IMR-90 (cell line): ENCODE measurements around the gene CXCR3. TPM values are rescaled to one million over a fixed set of nuclear protein-coding genes. Genes with fewer than 3 reads are reported as not detected.

Experiments
- ATAC-seq: fragments of 200-7000 bp; cut with Tn5 transposase; 2 replicates; pipeline ENCODE4 v1.9.1; 2020; ENCODE audit warnings: low read depth, mild to moderate bottlenecking, moderate library complexity
- BruUV-seq: library from RNA; stranded (reverse); fragments of 400-500 nt; replicated peaks from 2 replicates; lab custom pipeline; 2021; lab: Mats Ljungman, UMichigan
- CTCF ChIA-PET: fragments of 300-600 bp; formaldehyde crosslinking; extraction: SDS; loops from one replicate; lab custom pipeline; 2021; ENCODE audit warnings: antibody characterized with exemption; lab: Yijun Ruan, JAX
- POLR2A ChIA-PET: fragments of 300-600 bp; sonication (Branson Sonifier 250); formaldehyde crosslinking; loops from one replicate; lab custom pipeline; 2022; ENCODE audit warnings: antibody characterized with exemption; ENCODE audit not compliant: unreplicated experiment; lab: Charles Lee
- DNase-seq: peaks from one replicate; pipeline ENCODE4 v3.0.0; 2013
- H2AFZ ChIP-seq: replicated peaks from 2 replicates; pipeline ENCODE3; 2013; ENCODE audit warnings: low read length, mild to moderate bottlenecking; ENCODE audit not compliant: poor library complexity
- H2AK5ac ChIP-seq: 2 replicates; pipeline ENCODE4 v1.6.1; 2013; ENCODE audit warnings: low read depth, low read length, inconsistent platforms
- H2AK9ac ChIP-seq: replicated peaks from 2 replicates; pipeline ENCODE3; 2013; ENCODE audit warnings: mild to moderate bottlenecking, low read depth, low read length, moderate library complexity; ENCODE audit not compliant: poor library complexity
- H2BK120ac ChIP-seq: 2 replicates; pipeline ENCODE4 v1.6.1; 2013; ENCODE audit warnings: low read depth, low read length, inconsistent platforms
- H2BK15ac ChIP-seq: 3 replicates; pipeline ENCODE4 v1.6.1; 2013; ENCODE audit warnings: low read depth, low read length, inconsistent platforms
- H2BK20ac ChIP-seq: 2 replicates; pipeline ENCODE4 v1.6.1; 2013; ENCODE audit warnings: low read depth, mild to moderate bottlenecking, inconsistent platforms, low read length, moderate library complexity
- H2BK5ac ChIP-seq: 2 replicates; pipeline ENCODE4 v1.6.1; 2013; ENCODE audit warnings: mild to moderate bottlenecking, low read depth, low read length, inconsistent platforms; ENCODE audit not compliant: poor library complexity, severe bottlenecking
- H3K14ac ChIP-seq: replicated peaks from 2 replicates; pipeline ENCODE4 v1.6.1; 2013; ENCODE audit warnings: low read depth, low read length, inconsistent platforms
- H3K18ac ChIP-seq: 2 replicates; pipeline ENCODE4 v1.6.1; 2013; ENCODE audit warnings: low read depth, low read length, control low read depth
- H3K23ac ChIP-seq: 2 replicates; pipeline ENCODE4 v1.6.1; 2013; ENCODE audit warnings: low read depth, low read length, inconsistent platforms
- H3K27ac ChIP-seq: 2 replicates; pipeline ENCODE4 v1.5.1; 2013; ENCODE audit warnings: mild to moderate bottlenecking, control low read depth, low read length; ENCODE audit not compliant: insufficient read depth
- H3K27me3 ChIP-seq: 2 replicates; pipeline ENCODE4 v1.6.1; 2013; ENCODE audit warnings: low read length; ENCODE audit not compliant: control insufficient read depth, insufficient read depth
- H3K36me3 ChIP-seq: 2 replicates; pipeline ENCODE4 v1.6.1; 2013; ENCODE audit warnings: low read length, mixed read lengths; ENCODE audit not compliant: control insufficient read depth, insufficient read depth
- H3K4ac ChIP-seq: 2 replicates; pipeline ENCODE4 v1.6.1; 2013; ENCODE audit warnings: low read depth, low read length, inconsistent platforms
- H3K4me1 ChIP-seq: 2 replicates; pipeline ENCODE4 v1.6.1; 2013; ENCODE audit warnings: low read length, mixed read lengths; ENCODE audit not compliant: control insufficient read depth, insufficient read depth
- H3K4me2 ChIP-seq: 2 replicates; pipeline ENCODE4 v1.6.1; 2013; ENCODE audit warnings: low read depth, mild to moderate bottlenecking, control low read depth, low read length, moderate library complexity
- H3K4me3 ChIP-seq: 2 replicates; pipeline ENCODE4 v1.5.1; 2013; ENCODE audit warnings: low read depth, mild to moderate bottlenecking, control low read depth, low read length, moderate library complexity; ENCODE audit not compliant: insufficient read depth
- H3K56ac ChIP-seq: 2 replicates; pipeline ENCODE4 v1.6.1; 2013; ENCODE audit warnings: low read length, inconsistent platforms; ENCODE audit not compliant: insufficient read depth; ENCODE audit errors: extremely low read depth
- H3K79me1 ChIP-seq, 2 experiments: 2 replicates each; pipeline ENCODE4 v1.6.1; 2013; ENCODE audit warnings: low read length in 2 of 2, inconsistent platforms in 1 of 2, low read depth in 1 of 2
- H3K9ac ChIP-seq: 2 replicates; pipeline ENCODE4 v1.6.1; 2013; ENCODE audit warnings: low read depth, low read length, control low read depth
- H3K9me1 ChIP-seq: 2 replicates; pipeline ENCODE4 v1.6.1; 2013; ENCODE audit warnings: low read length, inconsistent platforms; ENCODE audit not compliant: insufficient read depth
- H3K9me3 ChIP-seq: 2 replicates; pipeline ENCODE4 v1.6.1; 2013; ENCODE audit warnings: low read length; ENCODE audit not compliant: control insufficient read depth, insufficient read depth
- H4K20me1 ChIP-seq: 2 replicates; pipeline ENCODE4 v1.6.1; 2013; ENCODE audit warnings: low read length, inconsistent platforms; ENCODE audit not compliant: insufficient read depth
- H4K5ac ChIP-seq: 2 replicates; pipeline ENCODE4 v1.6.1; 2013; ENCODE audit warnings: mild to moderate bottlenecking, low read depth, low read length, control low read depth
- H4K8ac ChIP-seq, 2 experiments: 2 replicates each; pipeline ENCODE4 v1.6.1; 2013; ENCODE audit warnings: low read depth in 2 of 2, low read length in 2 of 2, control low read depth in 1 of 2, inconsistent platforms in 1 of 2
- H4K91ac ChIP-seq: 2 replicates; pipeline ENCODE4 v1.6.1; 2013; ENCODE audit warnings: low read depth, low read length, inconsistent platforms; ENCODE audit not compliant: insufficient read depth
- CHD1 ChIP-seq: IDR thresholded peaks from 2 replicates; pipeline ENCODE4 v1.6.1; 2012; ENCODE audit warnings: low read depth, low read length, improper control_type of control experiment
- MAFK ChIP-seq: IDR thresholded peaks from 2 replicates; pipeline ENCODE4 v1.6.1; 2012; ENCODE audit warnings: low read depth, low read length, improper control_type of control experiment
- WGBS, 2 experiments: methylation state at CpG; one replicate each; pipeline versions ENCODE4 v1.1.5 to v1.1.7; 2013; ENCODE audit warnings: missing lambda C conversion rate in 2 of 2; ENCODE audit not compliant: insufficient read length in 1 of 2; ENCODE audit errors: extremely low coverage in 2 of 2; 5-methylcytosine and 5-hydroxymethylcytosine counted together
- dilution Hi-C: fragments of 300-500 bp; cut with HindIII; formaldehyde crosslinking; loops from one replicate; pipeline ENCODE4 v1.14.3; 2018; ENCODE audit warnings: low sequenced_read_pairs; ENCODE audit not compliant: unreplicated experiment
- in situ Hi-C: fragments of 300-500 bp; cut with MboI; formaldehyde crosslinking; loops from 3 replicates; pipeline ENCODE4 v1.14.3; 2019; ENCODE audit warnings: low sequenced_read_pairs, inconsistent platforms, mixed read lengths
- intact Hi-C: fragments of 100-400 bp; cut with micrococcal nuclease; formaldehyde crosslinking; loops from 2 replicates; pipeline ENCODE4 v1.10.0; 2022
- polyA plus RNA-seq, 3 experiments: library from polyadenylated mRNA; depleted of rRNA; stranded (reverse); fragments of >200 nt; gene quantifications; 2 replicates each; pipeline ENCODE4 v1.2.3, GENCODE V29; 2012; ENCODE audit warnings: low replicate concordance in 1 of 3
- total RNA-seq: library from RNA; depleted of rRNA; stranded (reverse); fragments of >200 nt; gene quantifications from 2 replicates; pipeline ENCODE4 v1.2.3, GENCODE V29; 2012

The CXCR3 gene
- total and polyA plus RNA-seq, 2 of the 4 experiments (the other 2 are of a cell fraction), result not detected

- no peak overlapping the region for H3K4ac ChIP-seq
- H3K27ac ChIP-seq, result no peak overlapping the region
- no peak overlapping the region for H3K56ac ChIP-seq
- no peaks in the 10 kb centered on the region for H3K4me1 ChIP-seq
- intact Hi-C loops (no loop called here), in situ Hi-C loops (no loop called here), dilution Hi-C loops (no loop called here)
- no peak for DNase-seq
- H2BK15ac ChIP-seq, result no peak overlapping the region
- CTCF ChIA-PET, result interaction anchor here (1.0 kb wide), 1 partner anchor 32 kb away, joined by 3 read pairs; no protein-coding TSS in a partner anchor
- no peak for ATAC-seq
- no peaks in the 10 kb centered on the region; the same call in 1 of the 2 replicates for H3K27me3 ChIP-seq
- no peak overlapping the region for H2AK9ac ChIP-seq
- H4K91ac ChIP-seq, result no peak overlapping the region
- no CpG with 5 or more reads among the region's 5 CpGs for WGBS, 2 experiments
- no peak overlapping the region for H3K14ac ChIP-seq
- no TSS peak for BruUV-seq
- H3K9me3 ChIP-seq, result no peaks in the 10 kb centered on the region
- H3K9me1 ChIP-seq, result no peaks in the 10 kb centered on the region
- H3K4me3 ChIP-seq, result no peak overlapping the region
- no peak overlapping the region for H4K5ac ChIP-seq
- TF ChIP-seq CHD1, result no peak
- TF ChIP-seq MAFK, result no peak
- no peak overlapping the region for H3K18ac ChIP-seq
- no peak overlapping the region for H2BK20ac ChIP-seq
- H3K23ac ChIP-seq, result no peak overlapping the region
- H3K9ac ChIP-seq, result no peak overlapping the region
- H3K79me1 ChIP-seq, result peaks cover 0 to 2% of the 10 kb centered on the region in 2 experiments; a peak in 2 of 4 replicates
- H3K36me3 ChIP-seq, result peaks cover 4% of the 10 kb centered on the region; the same call in 1 of the 2 replicates
- H3K4me2 ChIP-seq, result no peak overlapping the region
- H4K8ac ChIP-seq, result no peak overlapping the region
- no peak overlapping the region for H2AFZ ChIP-seq
- H2BK120ac ChIP-seq, result no peak overlapping the region
- H4K20me1 ChIP-seq, result no peaks in the 10 kb centered on the region; the same call in 1 of the 2 replicates
- no peak overlapping the region for H2BK5ac ChIP-seq
- POLR2A ChIA-PET, result no interaction called here
- H2AK5ac ChIP-seq, result no peak overlapping the region
Observed at GRCh38 chrX:71581210-71581609, 37.1 kb downstream of the CXCR3 start.
